KG1 (cell line): ENCODE measurements around the gene MAP4.

Source experiments
- DNase-seq: peaks from one replicate; lab custom pipeline; 2025; lab: John Stamatoyannopoulos, UW

MAP4 gene

DNA sequence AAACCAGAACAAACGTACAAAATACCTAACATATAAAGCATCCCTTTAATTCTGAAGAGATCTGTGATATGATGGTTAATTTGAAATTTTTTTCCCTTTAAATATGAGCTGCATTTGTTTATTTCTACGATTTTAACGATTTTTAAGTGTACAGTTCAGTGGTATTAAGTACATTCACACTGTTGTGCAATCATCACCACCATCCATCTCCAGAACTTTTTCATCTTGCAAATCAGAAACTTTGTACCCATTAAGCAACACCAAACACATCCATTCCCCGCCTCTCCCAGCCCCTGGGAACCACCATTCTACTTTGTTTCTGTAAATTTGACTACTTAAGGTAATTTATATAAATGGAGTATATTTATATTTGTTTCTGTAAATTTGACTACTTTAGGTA, 51.5 kb downstream of the MAP4 start:
- DNase-seq = no peak

DNA sequence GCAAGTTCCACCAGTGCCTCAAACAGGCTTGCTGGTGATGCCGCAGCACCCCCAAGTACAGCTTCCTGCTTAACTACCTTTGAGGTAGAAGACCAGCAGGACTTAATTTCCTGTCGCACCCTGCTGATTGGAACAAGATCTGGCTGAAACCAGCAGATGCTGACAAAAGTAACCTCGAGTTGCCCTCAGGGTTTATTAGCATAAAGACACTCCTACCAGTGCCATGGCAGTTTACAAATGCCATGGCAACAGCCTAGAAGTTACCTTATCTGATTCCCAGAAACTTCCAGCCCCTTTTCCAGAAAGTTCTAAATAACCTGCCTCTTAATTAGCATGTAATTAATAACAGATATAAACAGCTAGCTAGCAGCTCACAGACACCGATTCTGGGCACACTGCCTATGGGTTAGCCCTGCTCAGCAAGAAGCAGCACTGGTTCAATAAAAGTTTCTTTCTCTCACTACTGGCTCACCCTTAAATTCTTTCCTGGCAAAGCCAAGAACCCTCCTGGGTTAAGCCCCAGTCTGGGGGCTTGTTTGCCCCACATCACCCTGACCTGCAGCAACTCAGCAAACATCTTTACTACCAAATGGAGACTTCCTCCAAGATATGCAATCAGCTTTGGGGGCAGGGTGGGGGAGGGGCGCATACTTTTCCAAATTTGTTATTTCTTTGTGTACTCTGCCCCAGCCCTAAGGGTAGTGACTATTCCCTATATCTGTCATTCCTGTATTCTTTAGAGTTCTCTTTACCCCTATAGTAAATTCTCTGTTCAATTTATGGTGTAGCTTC, 54.2 kb downstream of the MAP4 start:
- DNase-seq = no peak

DNA sequence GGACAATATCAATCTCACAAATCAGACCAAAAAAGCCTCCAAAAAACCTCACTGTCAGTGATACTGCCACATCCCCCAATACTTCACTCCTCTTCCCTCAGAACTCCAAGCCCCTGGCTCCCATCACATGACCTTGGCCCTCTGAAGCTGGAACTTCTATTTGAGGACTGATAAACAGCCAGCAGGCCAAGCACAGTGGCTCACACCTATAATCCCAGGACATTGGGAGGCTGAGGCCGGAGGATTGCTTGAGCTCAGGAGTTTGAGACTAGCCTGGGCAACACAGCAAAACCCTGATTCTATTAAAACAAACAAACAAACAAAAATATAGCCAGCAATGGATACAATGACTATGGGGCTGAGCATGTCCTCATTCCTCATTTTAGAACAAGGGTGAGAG, 55.2 kb downstream of the MAP4 start:
- no peak for DNase-seq

DNA sequence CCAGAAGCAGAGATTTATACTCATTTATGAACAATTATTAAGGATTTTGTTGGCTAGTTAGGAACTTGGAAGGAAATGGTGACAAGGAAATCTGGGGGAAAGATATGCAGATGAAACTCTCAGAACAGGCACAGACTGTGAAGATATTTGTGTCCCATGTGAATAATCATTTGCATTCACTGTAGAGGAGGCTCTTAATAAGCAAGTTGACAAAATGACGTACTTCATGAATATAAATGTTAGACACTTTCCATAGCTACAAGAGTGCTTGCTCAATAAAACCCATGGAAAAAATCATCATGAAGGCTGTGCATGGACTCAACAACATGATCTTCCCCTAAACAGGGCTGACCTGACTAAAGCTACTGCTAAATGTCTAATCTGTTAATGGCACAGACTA, 59.7 kb downstream of the MAP4 start:
- DNase-seq = no peak

DNA sequence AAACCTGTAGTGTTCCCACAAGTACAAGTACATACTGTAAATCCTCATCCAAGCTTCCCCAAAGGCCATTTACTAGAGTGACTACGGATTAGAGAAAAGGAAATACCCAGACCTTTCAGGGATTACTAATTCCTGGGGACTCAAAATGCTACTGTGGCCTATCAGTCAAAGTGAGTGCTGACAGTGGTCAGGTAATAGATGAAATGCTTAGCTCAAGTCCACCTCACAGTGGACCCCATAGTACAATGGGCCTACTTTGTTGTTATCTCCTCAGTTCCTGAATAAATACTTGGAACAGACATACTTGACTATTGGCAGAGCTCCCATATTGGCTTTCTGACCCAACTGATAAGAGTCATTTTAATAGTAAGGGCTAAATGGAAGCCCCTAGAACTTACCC, 61.6 kb downstream of the MAP4 start:
- no peak for DNase-seq

DNA sequence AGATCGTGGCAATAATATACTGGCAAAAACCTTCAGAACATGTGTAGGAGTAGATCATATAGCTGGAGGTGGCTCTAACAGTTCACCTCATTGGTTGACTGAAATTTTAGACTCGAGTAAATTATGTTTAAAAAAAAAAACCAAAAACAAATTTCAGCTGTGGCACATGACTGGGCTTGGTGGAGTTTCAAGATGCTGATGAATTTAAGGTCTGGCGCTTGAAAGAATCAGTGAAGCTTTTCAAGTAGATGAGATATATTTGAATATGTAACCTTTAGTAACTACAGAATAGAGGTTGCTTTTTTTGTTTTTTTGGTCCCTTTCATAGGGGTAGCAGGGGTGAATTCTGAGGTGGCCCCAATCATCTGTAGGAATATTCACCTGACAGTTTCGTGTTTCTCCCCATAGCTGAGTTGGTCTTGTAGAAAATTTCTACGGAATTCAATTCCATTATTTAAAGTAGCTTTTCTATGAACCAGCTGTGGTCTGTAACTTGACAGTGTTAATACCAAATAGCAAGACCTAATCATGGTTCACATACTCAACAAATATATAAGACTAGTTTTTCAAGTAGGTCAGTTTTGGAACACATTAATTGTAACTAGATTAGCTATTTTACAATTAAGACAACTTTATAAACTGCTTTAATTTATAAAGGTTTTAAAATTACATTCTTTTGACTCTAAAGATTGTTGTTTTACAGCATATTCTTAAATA, 65.6 kb downstream of the MAP4 start:
- no peak for DNase-seq

DNA sequence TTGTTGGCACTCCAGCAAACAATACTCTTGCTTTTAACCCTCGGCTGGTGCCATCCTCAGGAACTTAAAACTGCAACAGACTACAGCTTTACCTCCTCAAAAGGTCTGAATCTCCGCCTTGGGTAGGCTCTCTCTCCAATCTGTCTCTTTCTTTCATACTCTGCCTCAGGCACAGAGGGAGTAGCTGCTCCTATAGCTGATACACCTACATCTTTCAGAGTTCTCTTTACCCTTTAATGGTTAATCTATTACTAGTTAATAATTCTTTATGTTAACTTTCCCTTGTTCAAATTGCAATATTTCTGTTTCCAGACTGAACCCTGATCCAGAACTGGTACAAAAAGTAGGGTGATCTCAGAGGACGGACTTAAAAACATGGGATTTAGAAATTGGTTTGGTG, 66.2 kb downstream of the MAP4 start:
- no peak for DNase-seq

DNA sequence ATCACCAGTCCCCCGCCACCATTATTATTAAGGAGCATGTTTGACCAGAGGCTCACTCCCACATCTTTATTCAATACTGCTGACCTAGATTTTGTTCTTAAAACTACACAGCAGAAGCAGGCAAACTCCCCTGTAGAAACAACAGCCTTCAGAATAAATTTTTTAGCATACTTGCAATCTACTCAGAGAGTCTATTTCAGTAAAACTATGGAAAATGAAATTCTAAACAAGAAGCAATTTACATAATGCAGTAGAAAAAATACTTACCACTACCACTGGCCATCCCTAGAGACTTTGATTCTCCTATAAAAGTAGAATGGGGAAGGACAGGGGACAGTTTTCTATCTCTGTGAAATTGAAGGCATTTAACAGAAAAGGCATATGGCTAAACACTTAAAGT, 76.0 kb downstream of the MAP4 start:
- DNase-seq = no peak

DNA sequence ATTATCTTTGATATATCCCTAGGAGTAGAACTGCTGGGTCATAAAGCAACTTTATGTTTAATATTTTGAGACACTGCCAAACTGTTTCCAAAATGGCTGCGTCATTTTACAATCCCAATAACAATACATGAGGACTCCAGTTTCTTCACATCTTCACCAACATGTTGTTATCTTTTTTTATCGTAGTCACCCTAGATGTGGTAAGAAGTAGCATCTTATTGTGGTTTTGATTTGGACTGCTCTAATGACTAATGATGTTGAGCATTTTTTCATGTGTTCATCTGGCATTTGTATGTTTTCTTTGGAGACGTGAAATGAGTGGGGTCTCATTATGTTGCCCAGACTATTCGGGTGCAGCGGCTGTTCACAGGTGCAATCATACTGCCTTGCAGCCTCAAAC, 83.8 kb downstream of the MAP4 start:
- no peak for DNase-seq

DNA sequence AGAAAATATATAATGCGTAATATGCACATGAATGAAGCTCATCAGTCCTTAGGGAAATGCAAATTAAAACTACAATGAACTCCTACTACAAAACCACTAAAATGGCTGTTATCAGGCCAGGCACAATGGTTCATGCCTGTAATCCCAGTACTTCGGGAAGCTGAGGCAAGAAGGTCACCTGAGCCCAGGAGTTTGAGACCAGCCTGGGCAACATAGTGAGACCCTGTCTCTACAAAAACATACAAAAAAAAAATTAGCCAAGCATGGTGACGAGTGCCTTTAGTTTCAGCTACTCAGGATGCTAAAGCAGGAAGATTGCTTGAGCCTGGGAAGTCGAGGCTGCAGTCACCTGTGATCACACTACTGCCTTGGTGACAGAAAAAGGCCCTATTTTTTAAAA, 85.2 kb downstream of the MAP4 start:
- no peak for DNase-seq

DNA sequence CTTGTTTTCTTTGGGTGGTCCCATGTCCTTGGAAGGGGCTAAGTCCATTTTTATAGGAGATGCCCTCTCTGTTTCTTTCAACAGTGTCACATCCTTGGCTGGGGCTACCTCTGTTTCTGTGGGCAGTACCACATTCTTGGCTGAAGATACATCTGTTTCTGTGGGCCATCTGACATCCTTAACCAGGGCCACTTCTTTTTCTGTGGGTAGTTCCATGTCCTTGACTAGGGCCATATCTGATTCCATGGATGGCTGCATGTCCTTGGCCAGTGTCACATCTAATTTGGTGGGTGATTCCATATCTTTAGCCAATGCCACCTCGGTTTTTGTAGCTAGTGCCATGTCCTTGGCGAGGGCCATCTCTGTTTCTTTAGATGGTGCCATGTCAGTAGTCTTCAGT, 99.5 kb downstream of the MAP4 start:
- no peak for DNase-seq

DNA sequence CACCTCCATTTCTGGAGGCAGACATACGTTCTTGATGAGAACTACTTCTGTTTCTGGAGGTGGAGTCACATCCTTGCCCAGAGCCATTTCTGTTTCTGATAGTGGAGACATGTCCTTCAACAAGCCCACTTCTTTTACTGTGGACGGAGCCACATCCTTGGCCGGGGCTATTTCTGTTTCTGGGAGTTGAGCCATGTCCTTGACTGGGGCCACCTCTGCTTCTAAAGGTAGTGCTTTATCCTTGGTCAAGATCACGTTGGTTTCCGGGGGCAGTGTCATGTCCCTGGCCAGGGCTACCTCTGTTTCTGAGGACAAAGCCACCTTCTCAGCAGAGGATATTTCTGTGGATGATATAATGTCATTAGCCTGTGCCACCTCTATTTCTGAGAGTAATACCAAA, 100.0 kb downstream of the MAP4 start:
- DNase-seq = no peak

DNA sequence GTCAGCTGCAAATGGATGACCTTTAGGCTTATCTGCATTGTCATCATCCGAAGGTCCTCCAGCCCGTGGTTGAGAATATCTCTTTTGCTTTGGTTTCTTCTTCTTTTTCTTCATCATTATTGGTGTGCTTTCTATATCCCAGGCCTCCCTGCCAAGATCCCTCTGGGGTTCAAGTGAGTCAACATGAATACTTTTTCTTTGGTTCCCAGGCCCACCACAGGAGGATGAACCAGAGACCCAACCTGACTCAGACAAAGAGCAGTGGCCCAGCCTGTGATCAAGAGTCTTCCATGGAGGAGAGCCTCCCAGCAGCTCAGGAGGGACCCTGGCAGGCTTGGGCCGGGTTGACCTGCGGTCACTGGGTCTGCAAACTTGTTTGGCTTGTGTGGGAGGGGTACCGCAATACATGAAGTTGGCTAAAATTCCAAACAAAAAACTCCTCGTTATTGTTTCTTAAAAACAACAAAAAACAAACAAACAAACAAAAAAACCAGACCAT, 104.2 kb downstream of the MAP4 start:
- DNase-seq = no peak

DNA sequence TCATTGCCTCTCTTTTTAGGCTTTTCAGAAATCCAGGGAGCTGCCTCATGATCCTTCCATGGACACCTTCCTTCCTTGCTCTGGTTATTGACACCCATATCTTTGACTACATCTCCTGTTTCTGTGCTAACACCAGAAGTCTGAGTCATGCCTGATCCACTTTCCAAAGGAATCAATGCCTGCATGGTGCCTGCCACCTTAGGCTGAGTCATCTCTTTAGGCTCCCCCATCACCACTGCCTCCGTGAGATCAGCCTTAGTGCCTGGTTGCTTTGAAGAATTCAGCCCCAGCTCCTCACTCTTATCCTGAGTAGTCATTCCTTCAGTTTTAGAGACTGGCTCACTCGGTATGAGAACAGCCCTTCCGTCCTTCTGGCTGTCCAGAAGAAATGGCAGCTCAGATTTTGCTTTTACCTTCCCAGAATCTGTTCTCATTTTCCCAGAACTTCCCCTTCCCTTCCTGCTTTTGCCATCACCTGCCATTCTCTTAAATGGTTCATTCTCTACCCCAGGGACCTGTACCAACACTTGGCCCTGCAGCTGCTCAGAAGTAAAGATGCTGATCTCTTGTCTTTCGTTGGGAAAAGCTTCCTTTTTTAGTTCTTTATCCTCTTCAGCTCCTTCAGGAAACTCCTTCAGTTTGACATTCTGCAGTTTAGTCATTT, 105.3 kb downstream of the MAP4 start:
- DNase-seq = no peak

DNA sequence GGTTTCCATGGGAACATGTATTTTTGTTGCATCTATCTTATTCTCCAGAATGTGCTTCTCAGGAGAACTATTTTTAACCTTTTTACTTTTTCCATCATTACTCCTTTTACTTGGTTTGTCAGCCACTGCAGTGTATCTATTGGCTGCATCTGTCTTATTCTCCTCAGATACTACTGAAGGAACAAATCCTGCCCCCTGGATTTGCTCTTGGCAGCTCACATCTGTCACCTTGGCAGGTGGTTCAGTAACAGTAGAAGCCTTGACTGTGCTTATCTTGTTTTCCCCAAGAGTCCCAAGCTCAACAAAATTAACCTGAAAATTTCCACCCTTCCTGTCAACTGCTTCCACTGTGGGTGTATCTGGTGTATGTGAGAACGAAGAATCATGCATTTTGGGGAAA, 106.0 kb downstream of the MAP4 start:
- DNase-seq = no peak

DNA sequence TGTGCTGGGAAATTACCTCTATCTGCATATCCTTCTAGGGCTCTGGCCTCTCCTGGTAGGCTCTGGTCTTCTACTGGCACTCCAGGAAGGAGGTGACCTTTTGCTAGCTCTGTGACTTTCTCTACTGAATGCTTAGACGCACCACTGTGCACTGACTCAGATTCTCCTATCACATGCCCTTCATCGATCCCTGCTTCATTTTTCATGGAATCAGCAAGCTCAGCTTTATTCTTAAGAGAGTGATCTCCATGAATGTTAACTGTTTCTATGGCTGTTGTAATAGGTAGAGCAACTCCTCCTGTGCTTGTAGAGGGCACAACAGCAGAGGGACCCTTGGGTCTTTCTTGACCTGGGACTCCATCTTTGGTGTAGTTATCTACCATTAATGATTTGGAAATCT, 106.6 kb downstream of the MAP4 start:
- DNase-seq = no peak

DNA sequence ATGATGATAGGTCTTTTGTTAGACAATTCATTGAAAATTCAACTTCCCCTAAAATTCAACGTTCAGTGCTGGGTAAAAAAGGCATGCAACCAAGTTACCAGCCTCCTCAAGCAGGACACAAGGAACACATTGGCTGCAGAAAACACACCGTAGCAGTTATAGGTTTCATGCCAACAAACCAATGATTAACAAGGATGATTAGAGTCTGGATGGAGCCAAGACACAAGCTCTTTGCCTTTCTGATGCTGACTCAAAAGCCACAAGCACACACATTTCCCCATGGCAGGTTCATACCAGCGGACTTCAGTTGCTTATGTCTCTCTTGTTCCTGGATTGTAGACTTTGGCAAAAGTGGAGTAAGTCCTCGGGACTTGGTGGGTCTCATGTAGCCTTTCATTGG, 107.5 kb downstream of the MAP4 start:
- no peak for DNase-seq

DNA sequence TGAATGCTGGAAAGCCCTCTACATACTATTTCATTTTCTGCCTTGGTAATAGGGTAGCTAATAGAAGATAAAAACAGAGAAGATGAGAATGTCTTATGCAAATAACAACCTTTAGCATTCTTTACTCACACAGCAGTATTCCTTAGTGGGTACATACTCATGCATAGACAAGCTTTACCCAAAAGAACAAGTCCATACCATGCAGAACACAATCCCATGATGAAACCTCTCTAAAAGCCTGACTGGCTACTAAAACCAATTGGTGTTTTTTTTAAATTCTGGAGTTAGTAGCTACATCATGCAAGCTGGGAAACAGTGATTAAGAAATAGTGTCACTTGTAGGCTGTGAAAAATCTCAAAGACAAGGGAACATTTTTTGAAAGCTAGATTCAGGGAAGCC, 108.4 kb downstream of the MAP4 start:
- DNase-seq = no peak

DNA sequence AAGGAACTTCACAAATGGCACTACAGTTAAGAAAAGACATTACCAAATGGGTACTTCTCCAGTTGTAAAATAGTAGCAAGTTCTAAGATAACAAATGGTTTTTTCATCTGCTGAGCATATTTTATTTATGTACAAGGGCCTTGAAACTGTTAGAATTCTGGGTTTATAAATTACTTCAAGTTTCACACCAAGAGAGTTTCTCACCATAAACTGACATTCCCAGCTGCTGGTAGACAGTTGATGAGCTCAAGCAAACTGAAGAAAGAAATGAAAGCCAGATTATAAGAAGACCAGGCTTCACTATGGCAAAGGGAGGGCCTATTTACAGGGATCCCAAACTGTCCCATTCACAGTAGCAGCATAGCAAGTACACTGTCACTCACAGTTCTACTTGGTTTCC, 113.5 kb downstream of the MAP4 start:
- no peak for DNase-seq

DNA sequence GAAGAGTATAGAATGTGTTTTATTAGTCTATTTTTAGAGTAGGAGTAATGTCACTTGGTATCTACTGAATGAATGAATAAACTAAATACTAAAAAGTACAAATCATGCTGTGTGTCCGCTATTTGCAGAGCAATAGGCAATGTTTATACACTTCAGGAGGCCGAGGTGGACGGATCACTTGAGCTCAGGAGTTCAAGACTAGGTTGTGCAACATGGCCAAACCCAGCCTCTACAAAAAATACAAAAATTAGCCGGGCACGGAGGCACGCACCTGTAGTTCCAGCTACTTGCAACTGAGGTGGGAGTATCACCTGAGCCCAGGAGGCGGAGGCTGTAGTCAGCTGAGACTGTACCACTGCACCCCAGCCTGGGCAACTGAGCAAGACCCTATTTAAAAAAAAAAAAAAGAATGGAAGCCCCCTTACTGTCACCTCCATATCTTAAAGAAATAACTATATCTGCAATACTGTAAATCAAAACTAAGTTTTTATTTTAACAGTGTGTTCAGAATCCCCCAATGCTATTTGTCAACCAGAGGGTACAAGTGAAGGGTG, 114.9 kb downstream of the MAP4 start:
- DNase-seq = no peak

DNA sequence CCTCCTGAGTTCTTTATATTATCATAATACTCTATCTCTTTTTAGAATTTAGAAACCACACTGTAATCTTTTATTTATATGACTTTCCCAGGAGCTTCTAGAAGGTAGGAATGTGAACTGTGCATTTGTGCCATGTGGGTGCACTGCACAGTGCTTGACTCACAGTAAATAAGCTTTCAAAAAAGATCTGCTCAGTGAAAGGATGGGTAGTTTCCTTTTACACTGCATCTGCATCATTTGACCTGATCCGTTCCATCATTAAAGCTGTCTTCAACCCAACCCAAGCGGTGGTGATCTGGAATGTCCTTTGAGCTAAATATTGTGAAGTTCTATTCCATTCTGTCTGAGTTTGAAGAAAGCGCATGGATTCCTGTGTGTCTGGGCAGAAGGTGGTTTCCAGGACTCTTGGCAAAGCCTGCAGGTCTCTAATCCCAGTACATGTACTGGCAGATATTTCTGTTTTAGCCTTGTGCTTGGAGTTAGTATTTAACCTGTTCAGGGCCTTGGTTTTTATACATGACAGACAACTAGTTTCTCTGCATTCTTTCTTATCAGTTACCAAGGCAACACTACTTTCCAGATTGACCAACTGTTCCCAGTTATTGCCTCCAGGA, 116.6 kb downstream of the MAP4 start:
- DNase-seq = no peak

DNA sequence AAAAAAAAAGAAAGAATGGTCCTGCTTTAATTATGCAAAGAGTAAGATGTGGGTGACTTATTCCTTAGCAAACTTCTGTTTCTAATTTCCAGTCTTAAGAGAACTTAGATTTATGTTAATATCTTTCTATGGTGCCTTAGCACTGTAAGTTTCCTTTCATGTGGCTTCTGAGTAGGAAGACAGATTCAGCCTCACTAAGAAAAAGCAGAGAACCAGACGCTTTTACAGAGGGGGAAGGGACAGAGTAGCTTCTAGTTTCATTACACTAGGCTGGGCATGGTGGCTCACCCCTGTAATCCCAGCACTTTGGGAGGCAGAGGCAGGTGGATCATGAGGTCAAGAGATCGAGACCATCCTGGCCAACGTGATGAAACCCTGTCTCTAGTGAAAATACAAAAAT, 118.3 kb downstream of the MAP4 start:
- DNase-seq = no peak
